Mesendoderm (in vitro differentiated cells): ENCODE results near the gene ACKR1.

ENCODE experiments used
- DNase-seq: peaks from one replicate; pipeline ENCODE4 v3.0.0; 2013
- H2AK5ac ChIP-seq: 2 replicates; pipeline ENCODE4 v1.6.1; 2013; ENCODE audit warnings: low read length, inconsistent platforms
- H2BK120ac ChIP-seq: 2 replicates; pipeline ENCODE4 v1.6.1; 2013; ENCODE audit warnings: low read depth, mild to moderate bottlenecking, low read length, moderate library complexity, mixed read lengths
- H2BK15ac ChIP-seq: replicated peaks from 2 replicates; pipeline ENCODE4 v1.6.1; 2013; ENCODE audit warnings: low read depth, mild to moderate bottlenecking, moderate library complexity
- H2BK5ac ChIP-seq: 2 replicates; pipeline ENCODE4 v1.6.1; 2013; ENCODE audit warnings: low read length, inconsistent platforms
- H3K18ac ChIP-seq: 2 replicates; pipeline ENCODE4 v1.6.1; 2013; ENCODE audit warnings: mild to moderate bottlenecking, low read length, mixed read lengths
- H3K23ac ChIP-seq: one replicate; pipeline ENCODE4 v1.6.1; 2013; ENCODE audit warnings: low read length
- H3K27ac ChIP-seq: 2 replicates; pipeline ENCODE4 v1.5.1; 2013; ENCODE audit warnings: low read depth, mild to moderate bottlenecking, inconsistent platforms, low read length, moderate library complexity
- H3K27me3 ChIP-seq: 2 replicates; pipeline ENCODE4 v1.6.1; 2013; ENCODE audit warnings: low read length, control low read depth, mild to moderate bottlenecking, inconsistent platforms; ENCODE audit not compliant: insufficient read depth, poor library complexity
- H3K36me3 ChIP-seq: 2 replicates; pipeline ENCODE4 v1.6.1; 2013; ENCODE audit warnings: low read length, inconsistent platforms; ENCODE audit not compliant: control insufficient read depth, insufficient read depth
- H3K4ac ChIP-seq: one replicate; pipeline ENCODE4 v1.6.1; 2013; ENCODE audit warnings: low read depth, mild to moderate bottlenecking, low read length, moderate library complexity
- H3K4me1 ChIP-seq: 2 replicates; pipeline ENCODE4 v1.6.1; 2013; ENCODE audit warnings: low read depth, low read length, inconsistent platforms; ENCODE audit not compliant: control insufficient read depth
- H3K4me2 ChIP-seq: 2 replicates; pipeline ENCODE4 v1.6.1; 2013; ENCODE audit warnings: low read length
- H3K4me3 ChIP-seq: 2 replicates; pipeline ENCODE4 v1.5.1; 2013; ENCODE audit warnings: mild to moderate bottlenecking, low read length
- H3K56ac ChIP-seq: one replicate; pipeline ENCODE4 v1.6.1; 2013; ENCODE audit warnings: low read length
- H3K79me1 ChIP-seq: 2 replicates; pipeline ENCODE4 v1.6.1; 2013; ENCODE audit warnings: low read length, inconsistent platforms
- H3K79me2 ChIP-seq: 2 replicates; pipeline ENCODE4 v1.6.1; 2013; ENCODE audit warnings: mild to moderate bottlenecking, low read length; ENCODE audit not compliant: control insufficient read depth, insufficient read depth
- H3K9ac ChIP-seq: 2 replicates; pipeline ENCODE4 v1.6.1; 2013; ENCODE audit warnings: low read length, inconsistent platforms
- H4K5ac ChIP-seq: one replicate; pipeline ENCODE4 v1.6.1; 2013; ENCODE audit warnings: low read length
- H4K8ac ChIP-seq: one replicate; pipeline ENCODE4 v1.6.1; 2013; ENCODE audit warnings: low read depth, mild to moderate bottlenecking, control low read depth, low read length, moderate library complexity
- WGBS: extraction: QIAGEN DNeasy Blood & Tissue Kit; methylation state at CpG from one replicate; pipeline ENCODE4 v1.1.7; 2013; ENCODE audit warnings: low lambda C conversion rate, missing lambda C conversion rate; ENCODE audit not compliant: insufficient coverage; ENCODE audit errors: extremely low coverage; 5-methylcytosine and 5-hydroxymethylcytosine counted together

ACKR1 gene

GRCh38 chr1:159209061-159209460 lies 4.4 kb downstream of the ACKR1 start:
- Histone ChIP-seq H3K4ac (no peak overlapping the region), H3K9ac (no peak overlapping the region), H3K4me3 (no peak overlapping the region)

GRCh38 chr1:159211331-159212136 lies 6.9 kb downstream of the ACKR1 start:
- Histone ChIP-seq H3K18ac (no peak overlapping the region), H3K27me3 (no peaks in the 10 kb centered on the region), H3K4ac (no peak overlapping the region), H4K5ac (no peak overlapping the region), H2BK5ac (no peak overlapping the region), H3K79me2 (no peaks in the 10 kb centered on the region), H3K56ac (no peak overlapping the region), H3K36me3 (no peaks in the 10 kb centered on the region), H2BK120ac (no peak overlapping the region), H2AK5ac (no peak overlapping the region), H4K8ac (no peak overlapping the region), H3K27ac (no peak overlapping the region), H3K4me3 (no peak overlapping the region), H3K4me1 (no peaks in the 10 kb centered on the region), H3K4me2 (no peak overlapping the region), H3K23ac (no peak overlapping the region), H3K9ac (no peak overlapping the region), H3K79me1 (no peaks in the 10 kb centered on the region), H2BK15ac (no peak overlapping the region)
- DNase-seq: peak; percentile 73
- WGBS: no CpG with 5 or more reads among the region's 11 CpGs

More at GRCh38 chr1:159209061-159209460, 4.4 kb downstream of the ACKR1 start:
- WGBS: no CpG with 5 or more reads among the region's 7 CpGs
- Histone ChIP-seq H3K23ac (no peak overlapping the region), H3K4me1 (peaks cover 1% of the 10 kb centered on the region), H3K79me2 (no peaks in the 10 kb centered on the region), H3K27ac (no peak overlapping the region), H3K27me3 (no peaks in the 10 kb centered on the region), H2BK120ac (no peak overlapping the region), H2BK15ac (no peak overlapping the region), H4K8ac (no peak overlapping the region), H3K79me1 (no peaks in the 10 kb centered on the region), H4K5ac (no peak overlapping the region), H3K36me3 (no peaks in the 10 kb centered on the region), H3K18ac (no peak overlapping the region), H2AK5ac (no peak overlapping the region), H3K56ac (no peak overlapping the region), H3K4me2 (no peak overlapping the region), H2BK5ac (no peak overlapping the region)
- DNase-seq: no peak

GRCh38 chr1:159212596-159212995 lies 7.9 kb downstream of the ACKR1 start:
- H2BK15ac ChIP-seq: no peak overlapping the region
- H3K18ac ChIP-seq: no peak overlapping the region
- H3K27me3 ChIP-seq: no peaks in the 10 kb centered on the region
- H2BK120ac ChIP-seq: no peak overlapping the region
- H3K56ac ChIP-seq: no peak overlapping the region
- no peak overlapping the region for H2BK5ac ChIP-seq
- no peaks in the 10 kb centered on the region for H3K79me1 ChIP-seq
- H3K27ac ChIP-seq: no peak overlapping the region
- no peaks in the 10 kb centered on the region for H3K4me1 ChIP-seq
- H3K4ac ChIP-seq: no peak overlapping the region
- no CpG with 5 or more reads among the region's 4 CpGs for WGBS
- H3K79me2 ChIP-seq: no peaks in the 10 kb centered on the region
- no peak overlapping the region for H3K4me2 ChIP-seq
- no peak overlapping the region for H3K23ac ChIP-seq
- H3K9ac ChIP-seq: no peak overlapping the region
- H3K4me3 ChIP-seq: no peak overlapping the region
- H4K5ac ChIP-seq: no peak overlapping the region
- H3K36me3 ChIP-seq: no peaks in the 10 kb centered on the region
- no peak overlapping the region for H4K8ac ChIP-seq
- DNase-seq: no peak
- H2AK5ac ChIP-seq: no peak overlapping the region

GRCh38 chr1:159214149-159214760 lies 9.6 kb downstream of the ACKR1 start:
- H2BK5ac ChIP-seq: no peak overlapping the region
- H3K4me1 ChIP-seq: peaks cover 7% of the 10 kb centered on the region
- no peak overlapping the region for H4K5ac ChIP-seq
- H3K79me1 ChIP-seq: no peaks in the 10 kb centered on the region
- no peak overlapping the region for H2AK5ac ChIP-seq
- no peaks in the 10 kb centered on the region for H3K36me3 ChIP-seq
- no peak overlapping the region for H3K4me2 ChIP-seq
- no CpG with 5 or more reads among the region's 5 CpGs for WGBS
- H3K18ac ChIP-seq: no peak overlapping the region
- H3K23ac ChIP-seq: no peak overlapping the region
- H2BK120ac ChIP-seq: no peak overlapping the region
- no peak overlapping the region for H4K8ac ChIP-seq
- no peak overlapping the region for H3K4ac ChIP-seq
- no peak overlapping the region for H3K4me3 ChIP-seq
- no peak overlapping the region for H3K9ac ChIP-seq
- peak; percentile 56 for DNase-seq
- no peaks in the 10 kb centered on the region for H3K79me2 ChIP-seq
- H3K27ac ChIP-seq: no peak overlapping the region
- no peak overlapping the region for H2BK15ac ChIP-seq
- H3K27me3 ChIP-seq: no peaks in the 10 kb centered on the region
- no peak overlapping the region for H3K56ac ChIP-seq

GRCh38 chr1:159218649-159219636 lies 14.3 kb downstream of the ACKR1 start:
- Histone ChIP-seq H2BK15ac (no peak overlapping the region), H3K18ac (no peak overlapping the region), H3K79me2 (no peaks in the 10 kb centered on the region), H2AK5ac (no peak overlapping the region), H3K4me3 (no peak overlapping the region), H3K56ac (peak overlapping the region; percentile 67), H2BK120ac (no peak overlapping the region), H4K5ac (no peak overlapping the region), H3K27me3 (no peaks in the 10 kb centered on the region), H3K4me1 (peaks cover 7% of the 10 kb centered on the region), H3K4me2 (no peak overlapping the region), H3K36me3 (no peaks in the 10 kb centered on the region), H3K23ac (no peak overlapping the region), H3K4ac (no peak overlapping the region), H3K79me1 (no peaks in the 10 kb centered on the region), H3K9ac (no peak overlapping the region), H4K8ac (no peak overlapping the region), H3K27ac (no peak overlapping the region), H2BK5ac (no peak overlapping the region)
- WGBS: no CpG with 5 or more reads among the region's 14 CpGs
- DNase-seq: peak; percentile 17
